OCI-LY7 (cell line): ENCODE data around the gene DCLK1. TPM values are rescaled to one million over a fixed set of nuclear protein-coding genes. Genes with fewer than 3 reads are reported as not detected.

ENCODE experiments used
- BruUV-seq: library from RNA; stranded (reverse); fragments of 400-500 nt; replicated peaks from 2 replicates; lab custom pipeline; 2021; lab: Mats Ljungman, UMichigan
- CTCF ChIA-PET: fragments of 300-600 bp; sonication (Branson Sonifier 250); formaldehyde crosslinking; loops from one replicate; lab custom pipeline; 2022; ENCODE audit warnings: antibody characterized with exemption; ENCODE audit not compliant: unreplicated experiment; lab: Charles Lee
- POLR2A ChIA-PET: fragments of 300-600 bp; sonication (Branson Sonifier 250); formaldehyde crosslinking; loops from one replicate; lab custom pipeline; 2022; ENCODE audit warnings: antibody characterized with exemption; lab: Charles Lee
- DNase-seq: peaks from one replicate; pipeline ENCODE4 v3.0.0-alpha.2; 2015; ENCODE audit warnings: low spot score
- H2AFZ ChIP-seq: fragments of 200-600 bp; sonication (generic), shearing (Covaris generic); 2 replicates; pipeline ENCODE4 v1.6.1; 2014; ENCODE audit warnings: mild to moderate bottlenecking, antibody characterized with exemption, low read length, moderate library complexity
- H3K27ac ChIP-seq: fragments of 200-600 bp; sonication (generic); 2 replicates; pipeline ENCODE4 v1.5.1; 2014; ENCODE audit warnings: mixed run types, low read depth, mild to moderate bottlenecking, moderate library complexity, low read length, inconsistent platforms; ENCODE audit not compliant: poor library complexity, severe bottlenecking
- H3K36me3 ChIP-seq: fragments of 200-600 bp; sonication (generic); 2 replicates; pipeline ENCODE4 v1.6.1; 2014; ENCODE audit warnings: mild to moderate bottlenecking, antibody characterized with exemption, low read length, moderate library complexity, mixed read lengths; ENCODE audit not compliant: insufficient read depth
- H3K4me1 ChIP-seq: fragments of 200-600 bp; sonication (generic); 2 replicates; pipeline ENCODE4 v1.5.1; 2014; ENCODE audit warnings: mild to moderate bottlenecking, low read length; ENCODE audit not compliant: insufficient read depth, poor library complexity, severe bottlenecking
- H3K4me2 ChIP-seq: fragments of 200-600 bp; sonication (generic); 2 replicates; pipeline ENCODE4 v1.6.1; 2014; ENCODE audit warnings: mild to moderate bottlenecking, low read length
- H3K4me3 ChIP-seq: fragments of 200-600 bp; sonication (generic); 2 replicates; pipeline ENCODE4 v1.5.1; 2014; ENCODE audit warnings: mild to moderate bottlenecking, low read depth, low read length; ENCODE audit not compliant: poor library complexity, severe bottlenecking
- H3K79me2 ChIP-seq: fragments of 200-600 bp; sonication (generic); 2 replicates; pipeline ENCODE4 v1.6.1; 2016; ENCODE audit warnings: low read depth, mild to moderate bottlenecking, low read length, moderate library complexity, mixed read lengths; ENCODE audit not compliant: insufficient read depth
- H3K9me2 ChIP-seq: fragments of 200-600 bp; sonication (generic); 2 replicates; pipeline ENCODE4 v1.6.1; 2016; ENCODE audit warnings: mild to moderate bottlenecking, low read length, mixed read lengths; ENCODE audit not compliant: insufficient read depth
- H3K9me3 ChIP-seq: fragments of 200-600 bp; sonication (generic); 2 replicates; pipeline ENCODE4 v1.6.1; 2014; ENCODE audit warnings: mild to moderate bottlenecking, mixed run types, low read length, mixed read lengths
- H4K20me1 ChIP-seq: fragments of 200-600 bp; sonication (generic); 2 replicates; pipeline ENCODE4 v1.6.1; 2014; ENCODE audit warnings: mild to moderate bottlenecking, antibody characterized with exemption, low read length, moderate library complexity, mixed read lengths; ENCODE audit not compliant: insufficient read depth
- EZH2phosphoT487 ChIP-seq: fragments of 200-600 bp; sonication (generic); IDR thresholded peaks from 2 replicates; pipeline ENCODE4 v1.6.1; 2018; ENCODE audit warnings: low read depth, borderline replicate concordance, mild to moderate bottlenecking, mixed run types, antibody characterized with exemption, low read length, moderate library complexity, mixed read lengths
- intact Hi-C: fragments of 100-400 bp; cut with micrococcal nuclease; formaldehyde crosslinking; loops from one replicate; pipeline ENCODE4 v1.10.0; 2022; ENCODE audit not compliant: unreplicated experiment
- total RNA-seq, 2 experiments: library from RNA; depleted of rRNA in 1 of 2; stranded (reverse); fragments of >200 nt in 1 of 2; shearing (Covaris generic) in 1 of 2; gene quantifications; 2 replicates each; pipeline ENCODE4 v1.2.3, GENCODE V29; 2014 to 2022
- TF ChIP-seq, protein P1 (sequence below): fragments of 200-600 bp; sonication (generic); conservative IDR thresholded peaks from 2 replicates; pipeline ENCODE4 v1.5.1; 2014; ENCODE audit warnings: mild to moderate bottlenecking, antibody characterized with exemption, low read length, moderate library complexity, mixed read lengths

DCLK1 gene
- total RNA-seq, 2 experiments from 2014 or later: not detected

DNA sequence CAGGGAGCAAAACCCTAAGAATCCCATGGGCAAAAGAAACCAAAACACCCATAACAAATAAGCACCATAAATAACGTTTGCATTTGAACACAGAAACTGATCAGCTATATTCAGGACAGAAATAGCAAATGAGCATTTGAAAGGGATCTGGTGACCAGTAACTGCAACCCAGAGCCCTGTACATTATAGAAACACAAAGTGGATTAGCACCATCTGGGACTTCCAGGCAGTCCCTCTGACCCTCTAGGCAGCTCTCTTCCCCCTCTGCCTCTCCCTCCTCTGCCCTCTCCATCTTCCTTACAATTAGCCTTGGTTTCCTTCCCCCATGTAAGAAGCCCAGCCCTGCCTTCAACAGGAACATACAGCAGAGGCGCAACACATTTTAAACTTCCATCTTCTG, 215.0 kb downstream of the DCLK1 start:
- intact Hi-C loops: no loop called here
- Histone ChIP-seq H3K4me2 (no peak overlapping the region), H3K27ac (no peak overlapping the region), H3K36me3 (no peaks in the 10 kb centered on the region), H3K9me2 (no peaks in the 10 kb centered on the region), H4K20me1 (no peaks in the 10 kb centered on the region), H2AFZ (no peak overlapping the region), H3K9me3 (no peaks in the 10 kb centered on the region), H3K4me1 (no peaks in the 10 kb centered on the region), H3K79me2 (no peaks in the 10 kb centered on the region), H3K4me3 (no peak overlapping the region)
- no TSS peak for BruUV-seq
- TF ChIP-seq EZH2phosphoT487: no peak
- TF ChIP-seq, protein P1, sequence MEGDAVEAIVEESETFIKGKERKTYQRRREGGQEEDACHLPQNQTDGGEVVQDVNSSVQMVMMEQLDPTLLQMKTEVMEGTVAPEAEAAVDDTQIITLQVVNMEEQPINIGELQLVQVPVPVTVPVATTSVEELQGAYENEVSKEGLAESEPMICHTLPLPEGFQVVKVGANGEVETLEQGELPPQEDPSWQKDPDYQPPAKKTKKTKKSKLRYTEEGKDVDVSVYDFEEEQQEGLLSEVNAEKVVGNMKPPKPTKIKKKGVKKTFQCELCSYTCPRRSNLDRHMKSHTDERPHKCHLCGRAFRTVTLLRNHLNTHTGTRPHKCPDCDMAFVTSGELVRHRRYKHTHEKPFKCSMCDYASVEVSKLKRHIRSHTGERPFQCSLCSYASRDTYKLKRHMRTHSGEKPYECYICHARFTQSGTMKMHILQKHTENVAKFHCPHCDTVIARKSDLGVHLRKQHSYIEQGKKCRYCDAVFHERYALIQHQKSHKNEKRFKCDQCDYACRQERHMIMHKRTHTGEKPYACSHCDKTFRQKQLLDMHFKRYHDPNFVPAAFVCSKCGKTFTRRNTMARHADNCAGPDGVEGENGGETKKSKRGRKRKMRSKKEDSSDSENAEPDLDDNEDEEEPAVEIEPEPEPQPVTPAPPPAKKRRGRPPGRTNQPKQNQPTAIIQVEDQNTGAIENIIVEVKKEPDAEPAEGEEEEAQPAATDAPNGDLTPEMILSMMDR: no peak
- CTCF ChIA-PET: no interaction called here
- DNase-seq: no peak
- POLR2A ChIA-PET: no interaction called here

DNA sequence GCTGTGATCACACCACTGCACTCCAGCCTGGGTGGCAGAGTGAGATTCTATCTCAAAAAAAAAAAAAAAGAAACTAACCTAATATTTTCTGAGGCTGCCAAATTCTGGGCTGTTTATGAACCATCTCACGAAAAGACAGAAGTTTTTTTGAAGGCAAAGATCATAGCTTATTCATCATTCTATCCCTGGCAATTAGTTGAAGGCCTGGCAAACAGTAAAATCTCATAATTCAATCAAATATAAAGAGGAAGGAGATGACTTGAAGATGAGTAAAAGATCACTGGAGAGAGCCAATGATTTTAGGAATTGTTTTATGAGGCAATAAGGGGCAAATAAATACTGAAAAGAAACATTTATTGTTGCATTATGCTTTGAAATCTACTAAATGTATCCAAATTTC, 216.5 kb downstream of the DCLK1 start:
- no peaks in the 10 kb centered on the region for H3K4me1 ChIP-seq
- no peak overlapping the region for H3K4me3 ChIP-seq
- intact Hi-C loops: no loop called here
- no peaks in the 10 kb centered on the region for H3K9me2 ChIP-seq
- H3K27ac ChIP-seq: no peak overlapping the region
- DNase-seq: no peak
- POLR2A ChIA-PET: interaction anchor here (1.0 kb wide), 1 partner anchor 12 kb away, joined by 3 read pairs; no protein-coding TSS in a partner anchor
- no peaks in the 10 kb centered on the region for H3K36me3 ChIP-seq
- no peak for TF ChIP-seq EZH2phosphoT487
- TF ChIP-seq, protein P1: no peak
- H4K20me1 ChIP-seq: no peaks in the 10 kb centered on the region
- H3K4me2 ChIP-seq: no peak overlapping the region
- H3K79me2 ChIP-seq: no peaks in the 10 kb centered on the region
- H3K9me3 ChIP-seq: no peaks in the 10 kb centered on the region
- BruUV-seq: no TSS peak
- CTCF ChIA-PET: no interaction called here
- H2AFZ ChIP-seq: no peak overlapping the region

DNA sequence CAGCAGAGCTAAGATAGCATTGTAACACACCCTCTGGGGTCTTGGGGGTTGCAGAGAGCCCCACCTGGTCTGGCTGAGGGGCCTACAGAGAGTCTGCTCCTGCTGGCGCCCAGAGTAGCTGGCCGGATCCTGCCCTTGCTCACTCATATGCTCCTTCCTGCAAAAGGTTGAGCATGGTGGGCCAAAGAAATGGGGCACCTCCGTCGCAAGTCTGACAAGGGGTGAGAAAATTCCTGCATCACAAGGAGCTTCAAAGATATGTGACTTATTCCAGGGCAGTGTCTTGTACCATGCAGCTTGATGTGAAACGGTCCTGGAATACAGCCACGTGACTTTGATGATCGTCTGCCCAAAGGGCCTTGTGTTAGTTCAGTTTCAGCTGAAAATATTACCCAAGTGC, 218.3 kb downstream of the DCLK1 start:
- no TSS peak for BruUV-seq

More for the DNA sequence above, 218.3 kb downstream of the DCLK1 start:
- Histone ChIP-seq H3K27ac (no peak overlapping the region), H3K9me3 (no peaks in the 10 kb centered on the region), H3K4me1 (no peaks in the 10 kb centered on the region), H3K36me3 (no peaks in the 10 kb centered on the region), H3K79me2 (no peaks in the 10 kb centered on the region), H2AFZ (no peak overlapping the region), H4K20me1 (no peaks in the 10 kb centered on the region), H3K4me3 (no peak overlapping the region), H3K4me2 (no peak overlapping the region), H3K9me2 (no peaks in the 10 kb centered on the region)
- intact Hi-C loops: no loop called here
- no peak for DNase-seq
- TF ChIP-seq, protein P1: no peak
- no peak for TF ChIP-seq EZH2phosphoT487
- ChIA-PET CTCF (no interaction called here), POLR2A (interaction anchor here (0.5 kb wide), 1 partner anchor 270 kb away, joined by 3 read pairs; no protein-coding TSS in a partner anchor)
